HEK293T (cell line): ENCODE data around the gene PPDPF.

Experiments
- ARNT ChIP-seq: fragments of 450-650 bp; IDR thresholded peaks from 2 replicates; pipeline ENCODE4 v1.6.1; 2017; ENCODE audit warnings: mild to moderate bottlenecking
- ELF4 ChIP-seq: fragments of 450-650 bp; IDR thresholded peaks from 2 replicates; pipeline ENCODE4 v1.6.1; 2017; ENCODE audit warnings: antibody characterized with exemption
- FOXA1 ChIP-seq: fragments of 450-650 bp; IDR thresholded peaks from 2 replicates; pipeline ENCODE4 v1.6.1; 2016; ENCODE audit warnings: mild to moderate bottlenecking
- FOXK2 ChIP-seq: fragments of 450-650 bp; IDR thresholded peaks from 2 replicates; pipeline ENCODE4 v1.6.1; 2016; ENCODE audit warnings: mild to moderate bottlenecking
- FOXM1 ChIP-seq: fragments of 450-650 bp; IDR thresholded peaks from 2 replicates; pipeline ENCODE4 v1.6.1; 2017; ENCODE audit warnings: mild to moderate bottlenecking, borderline replicate concordance
- HDGF ChIP-seq: fragments of 450-650 bp; IDR thresholded peaks from 2 replicates; pipeline ENCODE4 v1.6.1; 2017; ENCODE audit warnings: antibody characterized with exemption, borderline replicate concordance
- L3MBTL2 ChIP-seq: fragments of 450-650 bp; conservative IDR thresholded peaks from 2 replicates; pipeline ENCODE4 v1.6.1; 2016; ENCODE audit warnings: mild to moderate bottlenecking
- LEF1 ChIP-seq: fragments of 450-650 bp; IDR thresholded peaks from 2 replicates; pipeline ENCODE4 v1.6.1; 2017; ENCODE audit warnings: mild to moderate bottlenecking, borderline replicate concordance
- NFRKB ChIP-seq: fragments of 450-650 bp; IDR thresholded peaks from 2 replicates; pipeline ENCODE4 v1.6.1; 2016; ENCODE audit warnings: mild to moderate bottlenecking, moderate library complexity
- SP1 ChIP-seq: fragments of 450-650 bp; IDR thresholded peaks from 2 replicates; pipeline ENCODE4 v1.6.1; 2017
- SUZ12 ChIP-seq: fragments of 450-650 bp; IDR thresholded peaks from 2 replicates; pipeline ENCODE4 v1.6.1; 2016; ENCODE audit warnings: mild to moderate bottlenecking
- TARDBP ChIP-seq: fragments of 450-650 bp; IDR thresholded peaks from 2 replicates; pipeline ENCODE4 v1.6.1; 2016
- ZNF384 ChIP-seq: fragments of 450-650 bp; IDR thresholded peaks from 2 replicates; pipeline ENCODE4 v1.6.1; 2016
- TF ChIP-seq, protein P1 (sequence below): fragments of 450-650 bp; IDR thresholded peaks from 2 replicates; pipeline ENCODE4 v1.6.1; 2016

DNA sequence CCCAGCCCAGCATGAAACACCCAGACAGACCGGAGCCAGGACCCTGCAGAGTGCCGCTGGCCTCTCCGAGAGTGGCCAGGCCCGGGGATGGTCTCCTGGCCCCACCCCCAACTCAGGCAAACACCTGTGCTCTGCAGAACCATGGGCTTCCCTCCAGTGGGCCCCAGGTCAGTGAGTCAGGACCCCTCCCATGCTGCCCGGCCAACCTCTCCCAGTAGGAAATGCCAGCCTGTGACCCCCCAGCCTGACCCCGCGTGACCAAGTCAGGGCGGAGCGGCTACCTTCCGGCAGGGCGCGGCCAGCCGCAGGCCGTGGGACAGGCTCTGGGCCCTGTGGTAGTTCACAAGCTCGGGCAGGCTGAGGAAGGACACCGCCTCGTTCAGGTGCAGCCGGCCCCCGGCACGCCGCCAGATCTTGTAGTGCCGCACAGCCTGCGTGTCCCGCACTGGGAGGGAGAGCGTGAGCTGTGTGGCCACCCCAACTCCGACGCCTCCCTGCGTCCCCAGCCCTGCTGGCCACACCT is 13.4 kb downstream of the PPDPF start:
- TF ChIP-seq ELF4 (no peak), TARDBP (no peak), L3MBTL2 (no peak), SUZ12 (no peak), SP1 (no peak), NFRKB (no peak), FOXM1 (no peak), FOXK2 (no peak), LEF1 (no peak), HDGF (no peak), ZNF384 (no peak), ARNT (no peak), FOXA1 (no peak)
- TF ChIP-seq, protein P1, sequence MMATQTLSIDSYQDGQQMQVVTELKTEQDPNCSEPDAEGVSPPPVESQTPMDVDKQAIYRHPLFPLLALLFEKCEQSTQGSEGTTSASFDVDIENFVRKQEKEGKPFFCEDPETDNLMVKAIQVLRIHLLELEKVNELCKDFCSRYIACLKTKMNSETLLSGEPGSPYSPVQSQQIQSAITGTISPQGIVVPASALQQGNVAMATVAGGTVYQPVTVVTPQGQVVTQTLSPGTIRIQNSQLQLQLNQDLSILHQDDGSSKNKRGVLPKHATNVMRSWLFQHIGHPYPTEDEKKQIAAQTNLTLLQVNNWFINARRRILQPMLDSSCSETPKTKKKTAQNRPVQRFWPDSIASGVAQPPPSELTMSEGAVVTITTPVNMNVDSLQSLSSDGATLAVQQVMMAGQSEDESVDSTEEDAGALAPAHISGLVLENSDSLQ: no peak
